Ascending aorta (tissue), 2 donors: ENCODE data around the gene TMOD4. TPM values are rescaled to one million over a fixed set of nuclear protein-coding genes. Genes with fewer than 3 reads are reported as not detected.
A peak's percentile ranks its signal among the peaks of the same experiment; 100 is the strongest.

Source experiments
- DNase-seq, 2 donors: peaks; one replicate each; pipeline ENCODE4 v3.0.0-alpha.2; 2019; ENCODE audit warnings: low spot score in 2 of 2
- H3K27ac ChIP-seq, 2 donors: fragments of 200-600 bp; sonication (generic); one replicate each; pipeline ENCODE4 v1.5.1; 2016 to 2017; ENCODE audit warnings: mild to moderate bottlenecking in 1 of 2
- H3K27me3 ChIP-seq: fragments of 200-600 bp; sonication (generic); one replicate; pipeline ENCODE4 v1.5.1; 2017
- H3K36me3 ChIP-seq, 2 donors: fragments of 200-600 bp; sonication (generic); one replicate each; pipeline ENCODE4 v1.5.1; 2016
- H3K4me1 ChIP-seq, 2 donors: fragments of 200-600 bp; sonication (generic); one replicate each; pipeline ENCODE4 v1.5.1; 2016 to 2017; ENCODE audit warnings: mild to moderate bottlenecking in 1 of 2
- H3K4me3 ChIP-seq, 2 donors: fragments of 200-600 bp; sonication (generic); one replicate each; pipeline ENCODE4 v1.5.1; 2016 to 2017; ENCODE audit warnings: mild to moderate bottlenecking in 1 of 2
- H3K9me3 ChIP-seq, 2 donors: fragments of 200-600 bp; sonication (generic); one replicate each; pipeline ENCODE4 v1.5.1; 2016
- intact Hi-C: fragments of 100-400 bp; cut with DNase I; formaldehyde crosslinking; loops from one replicate; pipeline ENCODE4 v1.15.1; 2023
- total RNA-seq: library from RNA; depleted of rRNA; stranded (reverse); fragments of >200 nt; gene quantifications from one replicate; pipeline ENCODE4 v1.1.0, GENCODE V29; 2016
- TF ChIP-seq, protein P1 (sequence below), 3 experiments: fragments of 200-600 bp in 2 of 3; fragments of 450-650 bp in 1 of 3; sonication (generic) in 2 of 3; IDR thresholded peaks; one replicate each; pipeline ENCODE4 v1.5.1; 2016 to 2019; ENCODE audit warnings: antibody characterized with exemption in 3 of 3, mild to moderate bottlenecking in 1 of 3, moderate library complexity in 1 of 3

Gene TMOD4
- total RNA-seq, 1 donor from 2014 or later: not detected

DNA sequence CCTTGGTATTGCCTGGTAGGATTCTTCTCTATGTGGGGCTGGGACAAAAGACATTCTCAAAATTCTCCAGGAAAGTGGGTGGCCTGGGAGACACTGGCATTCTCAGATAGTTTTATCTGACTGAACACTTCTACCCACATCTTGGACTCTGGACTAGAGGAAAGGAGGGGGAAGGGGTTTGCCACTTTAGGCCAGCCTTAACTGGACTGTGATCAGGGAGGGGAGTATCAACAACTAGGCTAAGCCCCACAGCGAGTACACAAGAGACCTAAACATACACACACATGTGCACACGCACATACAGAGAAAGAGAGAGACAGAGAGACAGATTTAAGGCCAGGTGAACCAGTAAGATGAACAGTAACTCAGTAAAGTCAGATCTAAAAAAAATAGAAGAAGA, 28.1 kb downstream of the TMOD4 start:
- intact Hi-C loops: loop anchor here (2.0 kb wide), 1 partner anchor 17 kb away; the partner anchor contains the start of gene LYSMD1
- peak overlapping the region in 1 of 2 donors; percentile 93 for H3K4me3 ChIP-seq
- peak overlapping the region; percentile 71 to 82 for H3K27ac ChIP-seq

DNA sequence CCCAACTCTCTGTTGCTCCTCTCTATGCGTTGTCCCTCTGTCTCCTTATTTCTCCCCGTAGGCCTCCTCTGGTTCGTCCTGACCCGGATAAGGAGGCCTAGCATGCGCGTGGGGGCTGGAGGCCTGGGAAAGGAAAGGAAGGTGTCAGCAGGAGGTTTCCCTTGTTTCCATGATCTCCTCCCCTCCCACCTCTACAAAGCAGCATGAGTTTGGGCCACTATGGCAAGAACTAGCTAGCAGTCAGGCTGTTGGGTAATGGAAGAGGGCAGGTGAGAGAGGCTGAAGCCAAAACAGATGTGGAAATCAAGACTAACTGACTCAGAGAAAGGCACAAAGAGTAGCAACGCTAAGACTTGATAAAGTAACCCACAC, 28.7 kb downstream of the TMOD4 start:
- intact Hi-C loops: loop anchor here (2.0 kb wide), 1 partner anchor 18 kb away; the partner anchor contains the start of gene LYSMD1
- Histone ChIP-seq H3K36me3 (no peaks in the 10 kb centered on the region), H3K27ac (peak overlapping the region; percentile 71 to 82), H3K4me1 (peaks cover 0 to 16% of the 10 kb centered on the region in 2 donors), H3K9me3 (no peaks in the 10 kb centered on the region), H3K27me3 (no peaks in the 10 kb centered on the region), H3K4me3 (peak overlapping the region; percentile 81 to 93)
- peak in 1 of 2 donors; percentile 58 for DNase-seq
- TF ChIP-seq, protein P1, sequence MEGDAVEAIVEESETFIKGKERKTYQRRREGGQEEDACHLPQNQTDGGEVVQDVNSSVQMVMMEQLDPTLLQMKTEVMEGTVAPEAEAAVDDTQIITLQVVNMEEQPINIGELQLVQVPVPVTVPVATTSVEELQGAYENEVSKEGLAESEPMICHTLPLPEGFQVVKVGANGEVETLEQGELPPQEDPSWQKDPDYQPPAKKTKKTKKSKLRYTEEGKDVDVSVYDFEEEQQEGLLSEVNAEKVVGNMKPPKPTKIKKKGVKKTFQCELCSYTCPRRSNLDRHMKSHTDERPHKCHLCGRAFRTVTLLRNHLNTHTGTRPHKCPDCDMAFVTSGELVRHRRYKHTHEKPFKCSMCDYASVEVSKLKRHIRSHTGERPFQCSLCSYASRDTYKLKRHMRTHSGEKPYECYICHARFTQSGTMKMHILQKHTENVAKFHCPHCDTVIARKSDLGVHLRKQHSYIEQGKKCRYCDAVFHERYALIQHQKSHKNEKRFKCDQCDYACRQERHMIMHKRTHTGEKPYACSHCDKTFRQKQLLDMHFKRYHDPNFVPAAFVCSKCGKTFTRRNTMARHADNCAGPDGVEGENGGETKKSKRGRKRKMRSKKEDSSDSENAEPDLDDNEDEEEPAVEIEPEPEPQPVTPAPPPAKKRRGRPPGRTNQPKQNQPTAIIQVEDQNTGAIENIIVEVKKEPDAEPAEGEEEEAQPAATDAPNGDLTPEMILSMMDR (IDR thresholded peaks at IDR 0.05): no peak

More for the DNA sequence above, 28.1 kb downstream of the TMOD4 start:
- DNase-seq: peak in 1 of 2 donors; percentile 40
- Histone ChIP-seq H3K9me3 (no peaks in the 10 kb centered on the region), H3K36me3 (no peaks in the 10 kb centered on the region), H3K27me3 (no peaks in the 10 kb centered on the region), H3K4me1 (peaks cover 0 to 16% of the 10 kb centered on the region in 2 donors)
- TF ChIP-seq, protein P1 (IDR thresholded peaks at IDR 0.05): no peak

DNA sequence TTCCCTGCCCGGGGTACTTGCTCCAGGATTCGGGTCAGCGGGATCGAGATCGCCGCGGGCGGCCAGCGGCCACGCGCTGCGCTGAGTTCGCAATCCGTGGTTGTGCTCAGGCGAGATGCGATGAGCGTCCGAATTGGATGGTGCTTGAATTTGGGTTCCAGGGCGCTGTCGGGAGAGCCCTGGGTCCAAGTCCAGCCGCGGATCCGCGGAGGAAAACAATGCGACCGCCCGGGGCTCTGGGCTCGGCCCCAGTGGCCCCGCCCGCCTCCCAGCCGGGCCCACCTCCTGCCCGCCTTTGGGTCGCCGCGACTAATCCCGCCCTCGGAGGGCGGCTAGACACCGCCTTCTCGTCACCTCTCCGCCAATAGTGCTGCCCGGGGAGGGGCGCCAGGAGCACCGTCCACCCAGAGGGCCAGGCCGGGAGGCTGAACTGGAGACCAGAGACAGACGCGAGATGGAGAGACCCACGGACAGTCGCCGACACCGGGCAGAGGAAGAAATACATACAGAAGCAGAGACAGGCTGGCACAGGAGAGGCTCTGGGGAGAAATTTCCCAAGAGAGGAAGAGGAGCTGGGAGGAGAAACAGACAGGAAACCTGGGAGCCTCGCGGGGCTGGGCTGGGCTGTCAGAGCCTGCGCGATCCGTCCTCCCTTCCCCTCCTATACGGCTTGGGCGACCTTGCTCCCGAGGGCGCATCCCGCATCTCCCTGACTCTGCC, 29.2 kb downstream of the TMOD4 start, which contains the start of gene SEMA6C:
SEMA6C (minus strand) TSS at position 220 of the 720 bp plus-strand sequence. CDS start 4,010 bp downstream, outside the sequence.
- TF ChIP-seq, protein P1 (IDR thresholded peaks at IDR 0.05): no peak
- intact Hi-C loops: loop anchor here (2.0 kb wide), 1 partner anchor 18 kb away; the partner anchor contains the start of gene LYSMD1
- no peaks in the 10 kb centered on the region for H3K9me3 ChIP-seq
- H3K4me3 ChIP-seq: peak within 1 kb of the TSS; percentile 81 to 93
- peak within 1 kb of the TSS; percentile 72 to 82 for H3K27ac ChIP-seq
- H3K27me3 ChIP-seq: no peaks in the 10 kb centered on the region
- H3K4me1 ChIP-seq: peaks cover 0 to 16% of the 10 kb centered on the region in 2 donors
- H3K36me3 ChIP-seq: no peaks in the 10 kb centered on the region
- DNase-seq: peak; percentile 83 to 96

DNA sequence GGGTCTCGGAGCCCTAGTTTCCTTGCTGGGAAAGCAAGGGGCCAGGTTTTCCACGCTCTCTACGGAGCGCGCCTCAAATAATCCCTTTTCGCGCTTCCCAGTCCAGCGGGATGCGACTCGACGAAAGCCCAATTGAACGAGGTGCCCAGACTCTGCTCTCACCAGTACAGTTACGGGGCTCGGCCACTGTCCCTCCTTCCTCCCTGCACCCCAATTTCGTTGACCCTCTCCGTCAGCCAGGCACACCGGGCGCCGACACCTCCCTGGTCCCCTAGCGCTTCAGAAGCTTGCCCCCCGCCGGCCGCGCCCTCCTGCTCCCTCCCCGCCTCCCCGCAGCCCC, 29.7 kb downstream of the TMOD4 start:
- Histone ChIP-seq H3K9me3 (no peaks in the 10 kb centered on the region), H3K27ac (peak overlapping the region; percentile 72 to 82), H3K36me3 (no peaks in the 10 kb centered on the region), H3K27me3 (no peaks in the 10 kb centered on the region), H3K4me3 (peak overlapping the region; percentile 81 to 93), H3K4me1 (peaks cover 0 to 16% of the 10 kb centered on the region in 2 donors)
- TF ChIP-seq, protein P1 (IDR thresholded peaks at IDR 0.05): no peak
- DNase-seq: no peak
- intact Hi-C loops: loop anchor here (2.0 kb wide), 1 partner anchor 19 kb away; the partner anchor contains the start of gene LYSMD1

DNA sequence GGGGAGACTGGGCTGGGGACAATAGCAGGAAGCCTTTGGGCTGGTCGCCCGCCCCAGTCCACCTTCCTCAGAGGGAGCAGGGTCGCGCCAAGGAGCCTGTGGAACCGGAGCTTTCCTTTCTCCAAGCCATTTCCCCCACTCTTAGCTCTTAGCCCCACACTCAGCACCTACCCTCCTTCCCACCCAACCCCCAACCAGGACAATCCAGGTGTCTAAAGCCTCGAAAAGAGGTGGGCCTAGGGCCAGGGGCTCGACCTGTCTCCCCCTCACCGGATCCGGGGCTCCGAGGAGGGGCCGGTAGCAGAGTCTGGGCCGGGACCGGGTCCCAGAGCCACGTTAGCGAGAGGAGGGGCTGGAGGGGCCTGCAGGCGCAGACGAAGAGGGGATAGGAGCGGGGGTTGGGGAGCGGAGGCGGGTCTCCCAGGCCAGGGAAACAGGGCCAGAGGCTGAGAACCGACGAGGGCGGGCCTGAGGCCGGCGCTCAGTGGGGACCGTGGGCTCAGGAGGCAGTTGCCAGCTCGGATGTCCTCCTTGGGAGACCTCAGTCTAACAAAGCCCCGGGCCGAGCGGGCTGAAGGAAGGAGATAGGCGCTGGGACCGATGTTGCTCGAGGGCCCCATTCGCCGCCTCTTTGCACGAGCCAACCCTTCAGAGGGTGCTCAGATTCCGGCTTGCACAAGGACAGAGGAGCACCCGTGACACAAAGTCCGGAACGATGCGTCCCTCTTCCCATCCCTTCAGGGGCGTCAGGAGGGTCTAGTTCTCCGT, 30.3 kb downstream of the TMOD4 start:
- intact Hi-C loops: loop anchor here (2.0 kb wide), 1 partner anchor 19 kb away; the partner anchor contains the start of gene LYSMD1
- no peak for DNase-seq
- H3K27ac ChIP-seq: peak overlapping the region; percentile 65 to 72
- TF ChIP-seq, protein P1 (IDR thresholded peaks at IDR 0.05): no peak
- peaks cover 0 to 16% of the 10 kb centered on the region in 2 donors for H3K4me1 ChIP-seq
- H3K9me3 ChIP-seq: no peaks in the 10 kb centered on the region
- H3K27me3 ChIP-seq: no peaks in the 10 kb centered on the region
- no peaks in the 10 kb centered on the region for H3K36me3 ChIP-seq
- H3K4me3 ChIP-seq: peak overlapping the region; percentile 81 to 93
